Effector memory CD8-positive, alpha-beta T cell (primary cell): ENCODE data around the gene MAP4K2.

Experiments
- ATAC-seq: fragments of 150-1000 bp; cut with Tn5 transposase; replicated peaks from 2 replicates; pipeline ENCODE4 v1.10.0; 2021; ENCODE audit warnings: mild to moderate bottlenecking, moderate library complexity
- DNase-seq, 3 experiments: peaks; one replicate each; pipeline ENCODE4 v3.0.0; 2021
- H3K27ac Mint-ChIP-seq, 2 donors: one replicate each; pipeline ENCODE4 v1.8.0; 2022; ENCODE audit warnings: mild to moderate bottlenecking in 2 of 2, mixed read lengths in 2 of 2, moderate library complexity in 2 of 2
- H3K27me3 Mint-ChIP-seq, 2 donors: one replicate each; pipeline ENCODE4 v1.8.0; 2022; ENCODE audit warnings: mixed read lengths in 2 of 2
- H3K36me3 Mint-ChIP-seq: one replicate; pipeline ENCODE4 v1.8.0; 2022; ENCODE audit warnings: mild to moderate bottlenecking, moderate library complexity, mixed read lengths; ENCODE audit not compliant: insufficient read depth
- H3K4me1 Mint-ChIP-seq, 2 donors: one replicate each; pipeline ENCODE4 v1.8.0; 2022; ENCODE audit warnings: low read depth in 2 of 2, mixed read lengths in 2 of 2
- H3K4me3 Mint-ChIP-seq, 2 donors: one replicate each; pipeline ENCODE4 v1.8.0; 2022; ENCODE audit warnings: mild to moderate bottlenecking in 2 of 2, mixed read lengths in 2 of 2, moderate library complexity in 2 of 2
- H3K9me3 Mint-ChIP-seq, 2 donors: one replicate each; pipeline ENCODE4 v1.8.0; 2022; ENCODE audit warnings: mixed read lengths in 2 of 2

The MAP4K2 gene

DNA sequence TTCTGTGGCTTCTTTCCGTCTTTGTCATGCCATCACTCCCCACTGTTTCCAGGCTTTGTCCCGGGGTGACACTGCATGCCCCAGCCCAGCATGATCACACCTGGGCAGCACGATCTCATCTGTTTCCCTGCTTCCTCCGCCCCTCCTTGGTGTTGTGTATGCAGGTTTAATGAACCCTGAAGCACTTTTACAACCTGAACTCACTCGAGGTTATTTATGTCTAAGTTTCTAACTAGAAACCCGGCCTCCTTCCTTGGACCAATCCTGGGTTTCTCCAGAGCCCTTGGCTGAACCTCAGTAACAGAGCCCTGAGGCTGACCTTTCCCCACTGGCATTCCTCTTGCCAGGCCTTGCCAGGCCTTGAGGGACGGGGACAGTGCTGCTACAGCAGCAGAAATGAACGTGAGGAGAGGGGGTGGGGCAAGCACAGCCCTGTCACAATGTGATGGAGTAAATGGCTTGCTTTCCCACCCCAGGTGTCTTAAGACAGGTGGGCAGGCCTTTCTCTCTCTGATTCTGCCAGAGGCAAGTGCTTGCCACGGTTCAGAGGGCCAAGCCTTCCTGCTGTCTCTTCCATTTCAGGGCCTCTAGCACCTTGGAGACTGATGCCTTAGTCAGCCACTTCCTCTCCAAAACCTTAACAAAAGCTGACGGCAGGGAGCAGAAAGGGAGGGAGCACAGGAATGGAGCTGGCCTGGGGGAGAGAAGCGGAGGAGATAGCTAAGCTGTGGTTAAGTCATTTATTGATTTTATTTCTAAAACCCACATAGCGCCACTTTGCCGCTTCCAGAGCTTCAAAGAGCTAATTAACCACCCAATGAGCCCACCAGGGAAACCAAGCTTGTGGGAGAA is 40.1 kb downstream of the MAP4K2 start:
- H3K27me3 Mint-ChIP-seq = no peaks in the 10 kb centered on the region
- ATAC-seq = peak; percentile 3
- peak overlapping the region; percentile 85 to 97 for H3K27ac Mint-ChIP-seq
- peaks cover 99% of the 10 kb centered on the region for H3K36me3 Mint-ChIP-seq
- H3K9me3 Mint-ChIP-seq = no peaks in the 10 kb centered on the region
- peak overlapping the region; percentile 81 to 82 for H3K4me3 Mint-ChIP-seq
- no peak for DNase-seq
- H3K4me1 Mint-ChIP-seq = peaks cover 61 to 75% of the 10 kb centered on the region in 2 donors

DNA sequence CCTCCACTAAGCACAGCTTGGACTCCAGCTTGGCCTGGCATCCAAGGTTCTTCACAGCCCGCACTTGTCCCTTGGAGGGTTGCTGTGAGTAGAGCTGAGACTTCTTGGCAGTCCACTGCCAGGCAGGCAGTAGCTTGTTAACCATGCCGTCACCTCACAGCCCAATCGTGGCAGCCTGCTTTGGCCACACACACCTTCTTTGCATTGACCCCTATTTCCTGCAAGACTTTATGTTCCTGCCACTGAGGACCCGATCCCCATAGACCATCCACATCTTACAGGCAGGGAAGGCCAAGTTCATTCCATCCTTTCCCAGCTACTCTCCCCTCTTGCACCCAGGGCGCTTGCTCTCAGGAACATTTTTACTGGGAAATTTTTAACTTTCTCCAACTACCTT is 40.7 kb downstream of the MAP4K2 start:
- peak overlapping the region; percentile 85 to 97 for H3K27ac Mint-ChIP-seq
- H3K9me3 Mint-ChIP-seq = no peaks in the 10 kb centered on the region
- peak overlapping the region; percentile 81 to 82 for H3K4me3 Mint-ChIP-seq
- H3K4me1 Mint-ChIP-seq = peaks cover 56 to 71% of the 10 kb centered on the region in 2 donors
- DNase-seq (no peak), ATAC-seq (no peak)
- peaks cover 98% of the 10 kb centered on the region for H3K36me3 Mint-ChIP-seq
- H3K27me3 Mint-ChIP-seq = no peaks in the 10 kb centered on the region

DNA sequence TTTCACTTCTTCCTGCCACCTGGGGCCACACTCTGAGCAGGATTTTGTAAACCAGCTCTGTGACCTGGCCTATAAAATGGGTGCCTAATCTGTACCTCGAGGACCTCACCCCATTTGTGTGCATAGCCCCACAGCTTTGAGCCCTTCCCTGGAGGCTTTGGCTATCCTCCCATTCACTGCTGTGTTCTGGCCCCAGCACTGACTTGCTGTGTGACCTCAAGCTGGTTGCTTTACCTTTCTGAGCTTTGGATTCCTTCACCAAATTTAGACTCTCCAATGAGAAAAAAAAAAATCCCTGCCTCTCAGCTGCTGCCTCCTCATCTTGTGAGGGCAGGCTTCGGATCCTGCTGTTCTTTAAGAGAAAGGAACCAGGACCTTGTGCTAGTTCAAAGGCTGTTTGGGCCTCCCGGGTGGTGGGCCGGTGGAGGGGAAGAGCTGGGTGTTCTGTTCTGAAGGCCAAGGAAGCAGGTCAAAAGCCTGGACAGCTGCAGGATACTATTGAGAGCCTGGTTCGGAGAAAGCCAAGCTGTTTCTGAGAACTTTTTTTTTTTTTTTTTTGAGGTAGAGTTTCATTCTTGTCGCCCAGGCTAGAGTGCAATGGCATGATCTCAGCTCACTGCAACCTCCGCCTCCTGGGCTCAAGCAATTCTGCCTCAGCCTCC is 42.1 kb downstream of the MAP4K2 start:
- Mint-ChIP-seq H3K4me3 (peak overlapping the region; percentile 45 to 78), H3K9me3 (no peaks in the 10 kb centered on the region), H3K4me1 (peaks cover 48 to 62% of the 10 kb centered on the region in 2 donors), H3K27ac (peak overlapping the region; percentile 85 to 97), H3K36me3 (peaks cover 95% of the 10 kb centered on the region), H3K27me3 (no peaks in the 10 kb centered on the region)
- no peak for DNase-seq
- no peak for ATAC-seq

DNA sequence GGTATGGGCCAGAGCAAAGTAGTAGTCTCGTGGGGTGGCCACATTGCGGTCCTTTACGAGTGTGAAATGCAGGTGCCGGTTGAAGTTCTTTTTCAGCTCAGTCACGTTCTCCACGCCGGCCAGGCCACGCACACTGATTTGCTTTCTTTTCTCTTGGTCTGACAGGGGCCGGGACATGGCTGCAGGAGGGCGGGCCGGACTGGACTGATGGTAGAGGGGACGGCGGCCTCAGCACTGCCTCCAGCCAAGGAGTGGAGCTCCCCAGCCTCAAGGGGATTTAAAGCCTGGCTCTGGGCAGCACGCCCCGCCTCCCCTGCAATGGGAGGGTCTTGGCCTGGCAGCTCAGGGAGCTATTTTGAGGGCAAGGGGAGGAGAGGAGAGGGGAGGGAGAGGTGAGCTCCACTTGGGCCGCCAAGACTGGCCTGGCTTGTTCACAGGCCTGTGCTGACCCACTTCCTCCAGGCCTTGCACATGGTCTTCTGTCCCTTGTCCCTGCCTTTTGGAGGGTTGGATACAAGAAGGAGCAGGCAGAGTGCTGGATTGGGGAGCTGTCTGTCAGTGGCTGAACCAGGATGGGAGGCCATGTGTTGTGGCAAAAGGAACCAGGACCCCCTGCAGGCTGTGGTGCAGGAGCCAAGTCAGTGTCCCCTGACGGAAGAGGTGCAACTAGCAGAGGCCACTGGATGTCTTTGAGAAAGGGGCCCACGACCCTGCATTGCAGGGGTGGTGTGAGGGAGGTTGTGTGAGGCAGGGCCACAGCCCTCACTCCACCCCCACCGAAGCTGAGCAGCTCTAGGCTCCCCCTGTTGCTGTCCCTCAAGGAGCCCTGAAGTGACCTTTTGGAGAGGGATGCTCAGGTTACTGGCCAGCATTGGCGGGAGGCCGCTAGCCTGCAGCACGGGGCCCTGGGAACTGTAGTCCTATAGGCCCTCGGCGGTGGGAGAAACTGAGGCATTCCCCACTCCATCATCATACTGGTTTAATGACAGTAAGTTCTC is 43.0 kb downstream of the MAP4K2 start, which contains the start of gene PYGM:
TSS of gene PYGM (minus strand) at position 253 of the 998 bp plus-strand sequence. CDS start at position 177, 76 bp downstream.
- Mint-ChIP-seq H3K27ac (peak within 1 kb of the TSS; percentile 85 to 97), H3K27me3 (no peaks in the 10 kb centered on the region), H3K4me3 (peak within 1 kb of the TSS; percentile 45 to 78), H3K9me3 (no peaks in the 10 kb centered on the region), H3K4me1 (peaks cover 39 to 57% of the 10 kb centered on the region in 2 donors), H3K36me3 (peaks cover 92% of the 10 kb centered on the region)
- DNase-seq = no peak
- ATAC-seq = no peak

DNA sequence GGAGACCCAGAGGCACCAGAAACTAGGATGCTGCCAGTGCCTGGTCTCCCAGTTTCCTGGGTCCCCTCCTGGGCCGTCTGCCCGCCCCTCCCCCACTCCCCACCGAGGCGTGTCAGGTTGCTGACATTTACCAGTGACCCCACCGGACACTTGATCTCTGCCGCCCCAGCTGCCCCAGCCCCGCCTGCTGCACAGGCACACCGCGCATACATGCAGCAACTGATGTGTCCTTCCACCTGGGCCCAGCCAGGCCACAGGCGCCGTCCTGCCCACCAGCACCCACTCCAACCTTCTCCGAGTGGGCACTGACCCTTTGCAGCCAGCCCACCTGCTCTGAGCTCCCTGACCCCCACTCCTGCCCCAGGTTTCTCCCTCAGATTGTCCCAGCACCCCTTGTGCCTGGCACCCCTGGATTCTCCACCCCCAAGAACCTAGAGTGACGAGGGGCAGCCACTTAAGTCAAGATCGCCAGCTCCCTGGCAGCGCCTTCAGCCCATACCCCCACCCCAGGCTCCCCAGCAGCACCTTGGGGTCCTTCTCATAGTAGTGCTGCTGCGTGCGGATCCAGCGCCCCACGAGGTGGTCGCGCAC is 43.8 kb downstream of the MAP4K2 start:
- Mint-ChIP-seq H3K4me1 (peaks cover 31 to 49% of the 10 kb centered on the region in 2 donors), H3K27me3 (no peaks in the 10 kb centered on the region), H3K4me3 (peak overlapping the region in 1 of 2 donors; percentile 59), H3K36me3 (peaks cover 84% of the 10 kb centered on the region), H3K27ac (peak overlapping the region; percentile 85 to 97), H3K9me3 (no peaks in the 10 kb centered on the region)
- ATAC-seq = no peak
- no peak for DNase-seq

DNA sequence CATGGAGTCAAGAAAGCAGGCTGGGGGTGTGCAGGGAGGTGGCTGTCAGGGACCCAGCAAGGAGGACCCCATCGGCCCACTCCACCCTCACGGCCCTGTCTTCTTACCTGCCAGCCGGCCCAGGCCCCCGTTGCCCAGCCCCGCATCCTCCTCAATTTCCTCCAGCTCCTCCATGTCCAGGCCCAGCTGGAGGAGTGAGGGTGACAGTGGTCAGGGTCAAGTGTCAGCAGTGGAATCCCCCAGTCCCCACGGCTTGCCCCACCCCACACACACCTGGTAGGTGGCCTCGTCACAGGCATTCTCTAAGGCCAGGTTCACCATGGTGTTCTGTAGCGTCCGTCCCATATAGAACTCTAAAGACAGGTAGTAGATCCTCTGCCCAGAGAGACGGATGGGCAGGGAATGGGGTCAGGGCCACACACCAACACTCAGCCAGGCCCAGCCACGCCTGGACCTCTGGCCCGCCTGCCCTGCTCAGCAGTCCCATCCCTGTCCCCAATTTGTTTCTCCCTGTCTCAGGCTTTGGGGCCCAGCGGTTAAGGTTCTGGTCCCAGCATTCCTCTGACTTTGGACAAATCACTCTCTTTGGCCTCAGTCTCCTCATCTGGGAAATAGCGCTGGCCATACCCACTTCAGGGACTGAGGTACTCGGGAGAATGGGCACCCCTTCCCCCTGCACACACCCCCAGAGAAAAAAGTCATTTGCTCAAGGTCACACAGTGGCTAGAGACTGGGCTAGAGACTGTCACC is 44.5 kb downstream of the MAP4K2 start:
- ATAC-seq (no peak), DNase-seq (no peak)
- Mint-ChIP-seq H3K9me3 (no peaks in the 10 kb centered on the region), H3K27me3 (no peaks in the 10 kb centered on the region), H3K27ac (peak overlapping the region; percentile 85 to 97), H3K36me3 (peaks cover 81% of the 10 kb centered on the region), H3K4me1 (peaks cover 24 to 45% of the 10 kb centered on the region in 2 donors), H3K4me3 (no peak overlapping the region)

DNA sequence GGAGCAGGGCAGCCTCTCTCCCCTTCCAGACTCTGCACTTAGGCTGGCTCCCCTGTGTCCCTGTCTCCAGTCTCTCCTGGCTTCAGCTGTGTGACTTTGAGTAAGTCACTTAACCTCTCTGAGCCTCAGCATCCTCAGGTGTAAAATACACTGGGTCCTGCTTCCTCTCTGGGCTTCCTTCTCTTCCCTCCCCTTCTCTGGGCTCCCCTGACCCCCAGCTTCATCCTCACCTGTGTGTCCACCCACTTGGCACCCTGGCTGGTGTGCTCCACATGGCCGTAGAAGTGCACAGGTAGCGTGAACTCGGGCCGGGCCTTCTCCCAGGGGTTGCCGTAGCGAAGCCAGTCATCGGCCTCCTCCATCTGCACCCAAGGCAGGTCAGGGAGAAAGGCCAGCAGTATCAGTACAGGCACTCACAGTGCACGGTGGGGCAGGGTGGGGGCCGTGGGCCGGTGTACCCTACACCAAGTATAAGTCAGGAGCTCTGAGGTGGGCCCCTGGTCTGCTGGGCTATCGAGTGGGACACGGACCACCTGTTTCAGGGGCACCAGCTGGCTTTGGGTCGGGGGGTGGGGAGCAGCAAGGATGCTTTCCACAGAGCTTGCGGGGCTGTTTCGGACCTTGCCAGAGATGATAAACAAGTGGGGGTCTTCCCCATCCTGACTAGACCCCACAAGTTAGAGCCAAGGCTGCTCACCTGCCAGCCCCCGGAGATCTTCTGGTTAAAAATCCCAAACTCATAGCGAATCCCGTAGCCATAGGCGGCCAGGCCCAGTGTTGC is 45.3 kb downstream of the MAP4K2 start:
- no peak overlapping the region for H3K27ac Mint-ChIP-seq
- peaks cover 19 to 38% of the 10 kb centered on the region in 2 donors for H3K4me1 Mint-ChIP-seq
- ATAC-seq (no peak), DNase-seq (no peak)
- H3K36me3 Mint-ChIP-seq = peaks cover 78% of the 10 kb centered on the region
- H3K9me3 Mint-ChIP-seq = no peaks in the 10 kb centered on the region
- H3K27me3 Mint-ChIP-seq = no peaks in the 10 kb centered on the region
- no peak overlapping the region for H3K4me3 Mint-ChIP-seq

DNA sequence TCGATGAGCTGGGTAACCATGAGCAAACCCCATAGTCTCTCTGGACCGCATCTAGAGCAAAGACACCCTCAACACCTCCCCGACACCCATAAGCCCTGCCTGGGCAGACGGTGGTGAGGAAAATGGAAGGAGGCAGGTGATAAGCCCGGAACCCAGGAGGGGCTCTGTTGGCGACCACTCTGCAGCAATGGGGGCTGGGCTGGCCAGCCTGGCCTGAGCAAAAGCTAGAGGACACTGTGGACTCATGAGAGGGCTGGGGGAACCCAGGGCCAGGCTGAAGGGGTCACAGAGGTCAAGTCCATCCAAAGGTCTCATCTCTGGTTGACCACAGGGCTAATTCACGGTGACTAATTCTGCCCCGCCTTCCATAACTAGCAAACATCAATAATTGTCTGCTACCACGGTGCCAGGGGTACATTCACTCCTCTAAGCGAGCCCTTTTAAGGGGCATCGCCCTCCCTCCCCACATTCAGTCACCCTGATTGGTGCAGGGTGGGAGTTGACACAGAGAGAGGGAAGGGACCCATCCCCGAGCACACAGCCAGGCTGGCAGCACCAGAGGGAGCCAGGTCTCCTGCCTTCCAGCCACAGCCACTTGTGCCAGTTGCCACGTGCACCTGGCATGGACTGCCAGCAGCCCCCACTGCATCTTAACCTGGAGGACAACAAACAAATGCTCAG is 47.2 kb downstream of the MAP4K2 start:
- no peak overlapping the region for H3K27ac Mint-ChIP-seq
- H3K4me3 Mint-ChIP-seq = no peak overlapping the region
- no peaks in the 10 kb centered on the region for H3K27me3 Mint-ChIP-seq
- ATAC-seq (no peak), DNase-seq (no peak)
- H3K9me3 Mint-ChIP-seq = no peaks in the 10 kb centered on the region
- peaks cover 10 to 24% of the 10 kb centered on the region in 2 donors for H3K4me1 Mint-ChIP-seq
- H3K36me3 Mint-ChIP-seq = peaks cover 66% of the 10 kb centered on the region

DNA sequence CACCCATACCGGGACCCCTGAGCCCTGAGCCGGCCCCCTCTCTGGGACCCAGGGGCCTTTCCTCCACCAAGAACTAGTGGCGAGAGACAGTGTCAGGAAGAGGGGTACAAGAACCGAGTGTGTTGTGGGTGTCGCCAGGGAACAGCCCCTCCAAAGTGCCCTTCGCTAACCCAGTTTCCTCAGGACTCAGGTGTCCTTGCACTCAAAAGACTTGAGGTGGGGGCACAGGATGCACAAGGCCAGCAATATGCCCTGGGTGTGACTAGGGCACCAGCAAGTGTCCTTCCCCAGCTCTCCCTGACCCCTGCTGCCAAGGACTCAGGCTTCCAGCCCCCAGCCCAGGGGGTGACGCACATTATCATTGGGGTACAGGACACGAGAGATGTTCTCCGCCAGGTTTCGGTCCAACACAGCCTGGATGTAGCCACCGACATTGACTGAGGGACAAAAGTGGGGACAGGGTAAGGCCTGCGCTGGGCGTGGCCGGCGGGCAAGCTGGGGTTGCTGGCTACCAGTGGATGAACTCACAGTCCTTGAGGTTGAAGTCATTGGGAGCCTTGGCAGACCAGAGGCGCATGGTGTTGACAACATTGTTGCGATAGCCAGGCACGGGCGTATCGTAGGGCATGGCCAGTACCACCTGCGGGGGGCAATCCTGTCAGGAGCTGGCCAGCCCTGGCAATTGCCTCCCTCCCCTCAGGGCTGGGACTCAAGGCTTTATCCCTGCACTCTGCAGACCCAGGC is 47.9 kb downstream of the MAP4K2 start:
- Mint-ChIP-seq H3K9me3 (no peaks in the 10 kb centered on the region), H3K4me1 (peaks cover 12 to 20% of the 10 kb centered on the region in 2 donors), H3K27ac (no peak overlapping the region), H3K4me3 (no peak overlapping the region), H3K36me3 (peaks cover 59% of the 10 kb centered on the region), H3K27me3 (no peaks in the 10 kb centered on the region)
- ATAC-seq (no peak), DNase-seq (no peak)

DNA sequence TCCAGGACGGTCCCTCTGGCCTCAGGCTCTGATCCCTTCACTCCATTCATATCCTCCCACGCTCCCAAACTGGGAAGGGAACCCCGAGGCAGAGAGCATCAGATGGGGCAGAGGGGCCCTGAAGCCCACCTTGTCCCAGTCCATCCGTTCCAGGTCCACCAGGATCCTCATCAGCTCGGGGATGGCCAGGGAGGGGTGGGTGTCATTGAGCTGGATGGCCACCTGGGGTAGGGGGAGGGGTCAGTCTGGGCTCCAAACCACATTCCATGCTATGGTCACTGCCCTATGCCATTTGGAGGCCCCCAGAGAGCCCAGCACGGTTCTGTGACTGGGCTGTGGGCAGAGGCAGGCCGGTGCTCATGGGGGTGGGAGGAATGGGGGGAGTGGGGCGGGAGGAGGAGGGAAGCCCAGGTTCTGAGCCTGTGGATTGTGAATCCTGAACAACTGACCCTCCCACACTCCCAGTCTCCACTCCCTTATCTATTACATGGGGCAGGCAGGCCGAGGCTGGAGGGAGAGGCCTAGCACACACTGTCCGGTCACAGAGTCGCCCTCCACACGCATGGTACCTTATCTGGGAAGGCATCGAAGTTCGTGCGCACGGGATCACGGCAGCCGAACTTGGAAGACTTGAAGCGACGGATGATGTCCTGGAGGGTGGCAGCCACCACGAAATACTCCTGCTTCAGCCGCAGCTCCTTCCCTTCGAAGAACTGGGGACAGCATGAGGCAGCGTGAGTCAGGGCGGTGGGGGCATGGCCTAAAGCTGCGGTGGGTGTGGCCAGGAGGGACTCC is 48.7 kb downstream of the MAP4K2 start:
- Mint-ChIP-seq H3K27ac (no peak overlapping the region), H3K4me3 (no peak overlapping the region), H3K36me3 (peaks cover 51% of the 10 kb centered on the region), H3K9me3 (no peaks in the 10 kb centered on the region), H3K27me3 (no peaks in the 10 kb centered on the region), H3K4me1 (peaks cover 10 to 12% of the 10 kb centered on the region in 2 donors)
- no peak for ATAC-seq
- no peak for DNase-seq
